ENCODE measurements around the gene SNAPC5. TPM values are rescaled to one million over a fixed set of nuclear protein-coding genes. Genes with fewer than 3 reads are reported as not detected.

SNAPC5 gene
- total and polyA plus RNA-seq, 2 of the 8 experiments (the other 6 are each of a cell fraction or from before 2014, with no cell fraction given): 18.7 to 23.1 TPM

DNA sequence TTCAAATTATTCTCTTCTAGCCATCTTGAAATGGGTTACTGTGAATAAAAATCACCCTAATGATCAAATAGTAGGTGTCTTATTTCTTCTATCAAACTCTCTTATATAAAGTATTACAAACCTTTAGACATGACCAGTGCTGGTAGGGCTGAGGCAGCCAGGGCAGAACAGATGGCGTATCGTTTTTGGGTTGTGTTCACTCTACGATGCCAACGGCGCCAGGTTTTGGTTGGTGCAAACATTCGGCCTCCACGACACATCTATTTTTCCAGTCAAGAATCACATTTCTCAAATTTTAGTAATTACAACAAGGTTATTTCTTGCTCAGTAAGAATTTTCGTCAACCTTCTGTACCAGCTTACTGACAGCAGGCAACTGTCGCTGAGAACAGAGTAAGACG, 4.9 kb upstream of the SNAPC5 start:
- Histone ChIP-seq H3K14ac (ENCODE audit: insufficient read length) (no peak overlapping the region), H3K4me2 (ENCODE audit: insufficient read depth in 1 of 2, low read depth in 2 of 2, low read length in 2 of 2) (peak overlapping the region; percentile 85 to 93; a peak in 2 of 4 replicates), H2BK12ac (ENCODE audit: low read depth, low read length) (no peak overlapping the region), H4K91ac (replicated peaks; ENCODE audit: insufficient read length, low read length) (no peak overlapping the region), H3K23ac (ENCODE audit: insufficient read length) (no peak overlapping the region), H3K9me3 (ENCODE audit: insufficient read depth in 2 of 2, low read depth in 1 of 2, low read length in 1 of 2) (no peaks in the 10 kb centered on the region), H2AFZ (ENCODE audit: low read length) (no peak overlapping the region), H3K4me1 (replicated peaks in 1 of 4; ENCODE audit: control insufficient read depth in 3 of 4, insufficient read depth in 4 of 4, low read length in 3 of 4) (peaks cover 0 to 6% (median 5%) of the 10 kb centered on the region in 4 experiments; a peak in 4 of 7 replicates), H2BK5ac (ENCODE audit: low read depth, low read length) (no peak overlapping the region), H2BK120ac (replicated peaks; ENCODE audit: low read depth, low read length) (no peak overlapping the region), H4K5ac (ENCODE audit: insufficient read length, low read depth, low read length) (no peak overlapping the region), H3K27ac (ENCODE audit: low read depth, low read length) (no peak overlapping the region), H3K9ac (replicated peaks in 1 of 4; ENCODE audit: extremely low read depth in 1 of 4, low read depth in 3 of 4, low read length in 3 of 4) (peak overlapping the region in 1 of 4 experiments; percentile 19; a peak in 1 of 7 replicates), H4K20me1 (replicated peaks in 1 of 2; ENCODE audit: control insufficient read depth in 1 of 2, insufficient read depth in 2 of 2, low read length in 2 of 2) (peaks cover 0 to 4% of the 10 kb centered on the region in 2 experiments), H3K79me2 (ENCODE audit: control insufficient read depth in 1 of 2, insufficient read depth in 2 of 2, low read length in 2 of 2) (peaks cover 18 to 57% of the 10 kb centered on the region in 2 experiments), H2AK5ac (ENCODE audit: low read depth, low read length) (no peak overlapping the region), H3K79me1 (ENCODE audit: low read depth, low read length) (peaks cover 4% of the 10 kb centered on the region), H3K56ac (replicated peaks; ENCODE audit: insufficient read length, low read depth, low read length) (no peak overlapping the region), H3K27me3 (replicated peaks in 1 of 4; ENCODE audit: control insufficient read depth in 3 of 4, extremely low read depth in 1 of 4, insufficient read depth in 3 of 4, low read length in 3 of 4) (no peaks in the 10 kb centered on the region), H4K8ac (ENCODE audit: extremely low read depth, insufficient read depth, low read length) (no peak overlapping the region), H3K36me3 (ENCODE audit: control insufficient read depth in 2 of 4, insufficient read depth in 4 of 4, low read length in 3 of 4) (peaks cover 41 to 54% (median 51%) of the 10 kb centered on the region in 4 experiments), H3K4ac (replicated peaks; ENCODE audit: insufficient read length, low read depth, low read length) (no peak overlapping the region), H3K23me2 (ENCODE audit: low read depth, low read length) (peaks cover 12% of the 10 kb centered on the region), H2BK15ac (ENCODE audit: low read length) (no peak overlapping the region), H3K18ac (ENCODE audit: extremely low read depth, low read length) (no peak overlapping the region), H2BK20ac (ENCODE audit: low read length) (no peak overlapping the region), H3K4me3 (ENCODE audit: extremely low read depth in 1 of 4, insufficient read depth in 2 of 4, low read depth in 3 of 4, low read length in 4 of 4) (peak overlapping the region in 3 of 4 experiments; percentile 95 to 100 (median 98); a peak in 5 of 8 replicates)
- FAIRE-seq (no peak), DNase-seq (ENCODE audit: low read depth in 1 of 2, low spot score in 2 of 2) (no peak)
- ChIA-PET POLR2A (ENCODE audit: partially characterized antibody) (interaction anchor here (0.7 to 4.7 kb wide), 7 partner anchors 12 to 209 kb away, joined by 3 to 52 read pairs (median 4); partner anchors contain the start of gene DIS3L), CTCF (ENCODE audit: partially characterized antibody) (interaction anchor here (0.7 kb wide), 1 partner anchor 589 kb away, joined by 3 read pairs; no protein-coding TSS in a partner anchor)
- WGBS, 2 experiments (ENCODE audit: extremely low coverage in 1 of 2, insufficient coverage in 1 of 2, insufficient read length in 1 of 2, insufficient replicate concordance in 2 of 2, low coverage in 1 of 2, low lambda C conversion rate in 2 of 2, missing lambda C conversion rate in 1 of 2): 91% methylated on average over 10 of the region's 10 CpGs; no CpG with 5 or more reads in 1 of the 2 experiments
- TF ChIP-seq GABPA (IDR thresholded peaks at IDR 0.05; ENCODE audit: borderline replicate concordance, insufficient read depth, low read length): no peak
- TF ChIP-seq SP4 (IDR thresholded peaks at IDR 0.05; ENCODE audit: low read length): no peak
- no peak for TF ChIP-seq SUZ12 (IDR thresholded peaks at IDR 0.05; ENCODE audit: low read length)
- TF ChIP-seq GTF2F1 (IDR thresholded peaks at IDR 0.05; ENCODE audit: borderline replicate concordance, low read depth, low read length): no peak
- TF ChIP-seq KDM4A (IDR thresholded peaks at IDR 0.05; ENCODE audit: low read depth, low read length, severe bottlenecking): no peak
- no peak for TF ChIP-seq TCF12 (IDR thresholded peaks at IDR 0.05; ENCODE audit: low read depth, low read length)
